GM18870 (cell line): ENCODE data around the gene LINC01488.

Experiments used
- ATAC-seq: cut with Tn5 transposase; IDR thresholded peaks from one replicate; pipeline ENCODE4 v1.9.1; 2021; ENCODE audit warnings: moderate library complexity; ENCODE audit not compliant: unreplicated experiment

Gene LINC01488

GRCh38 chr11:69504127-69504526 lies 22.7 kb downstream of the LINC01488 start:
- no peak for ATAC-seq

DNA sequence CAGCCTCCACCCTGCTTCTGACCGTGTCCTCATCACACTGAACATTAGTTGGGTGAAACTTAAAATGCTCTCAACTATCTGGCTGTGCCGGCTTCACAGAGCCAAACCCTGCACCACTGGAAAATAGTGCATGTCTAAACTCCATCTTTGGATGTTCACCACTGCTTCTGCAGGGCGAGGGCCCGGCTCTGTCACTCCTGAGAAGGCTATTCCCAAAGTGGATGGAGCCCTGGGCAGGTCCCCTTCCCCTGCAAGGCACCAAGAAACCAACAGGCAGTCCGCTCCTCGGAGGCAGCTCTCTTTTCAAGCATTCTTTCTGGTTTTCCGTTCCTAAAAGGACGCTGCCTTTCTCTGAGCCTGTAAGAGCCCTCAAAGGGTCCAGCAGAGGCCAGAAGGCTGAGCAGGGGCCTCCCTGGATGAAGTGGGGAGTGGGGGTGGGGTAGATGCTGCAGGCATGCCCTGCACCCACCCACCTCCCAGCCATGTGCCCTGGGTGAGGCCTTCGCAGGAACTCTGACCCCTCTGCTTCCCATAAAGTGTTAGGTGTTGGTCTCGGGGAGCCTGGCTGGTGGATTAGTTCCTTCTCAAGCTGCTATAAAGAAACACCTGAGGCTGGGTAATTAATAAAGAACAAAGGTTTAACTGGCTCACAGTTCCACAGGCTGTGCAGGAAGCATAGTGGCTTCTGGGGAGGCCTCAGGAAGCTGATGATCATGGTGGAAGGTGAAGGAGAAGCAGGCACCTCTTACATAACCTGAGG lies 23.3 kb downstream of the LINC01488 start:
- no peak for ATAC-seq

GRCh38 chr11:69508974-69509373 lies 27.5 kb downstream of the LINC01488 start:
- no peak for ATAC-seq

- ATAC-seq: no peak
Measured at GRCh38 chr11:69509381-69509780, 27.9 kb downstream of the LINC01488 start.

DNA sequence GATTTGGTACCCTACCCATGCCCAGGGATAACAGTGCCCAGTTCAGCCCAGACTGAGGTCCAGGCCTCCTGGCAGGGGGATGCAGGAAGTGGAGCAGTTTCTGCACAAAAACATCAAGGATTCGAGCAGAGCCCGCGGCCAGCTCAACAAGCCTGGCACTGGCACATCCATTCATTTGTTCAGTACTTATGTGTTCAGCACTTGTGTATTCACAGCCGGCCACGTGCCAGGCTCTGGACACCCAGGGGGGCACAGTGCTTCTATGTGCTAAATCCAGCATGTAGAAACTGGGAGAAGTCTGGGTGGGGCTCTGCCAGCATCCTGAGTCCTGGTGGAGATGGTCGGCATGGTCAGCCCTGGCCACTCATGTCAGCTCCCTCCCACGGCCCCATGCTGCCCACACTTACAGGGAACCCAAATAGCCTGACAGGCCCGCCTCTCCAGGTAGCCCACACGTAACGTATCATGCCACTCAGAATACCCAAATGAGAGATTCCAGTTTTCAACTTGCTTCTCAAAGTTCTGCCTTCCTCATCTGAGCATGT lies 28.5 kb downstream of the LINC01488 start:
- ATAC-seq: no peak

GRCh38 chr11:69510471-69511357 lies 29.3 kb downstream of the LINC01488 start:
- ATAC-seq: no peak

- ATAC-seq: no peak
Measured at GRCh38 chr11:69511358-69512055, 30.0 kb downstream of the LINC01488 start.

DNA sequence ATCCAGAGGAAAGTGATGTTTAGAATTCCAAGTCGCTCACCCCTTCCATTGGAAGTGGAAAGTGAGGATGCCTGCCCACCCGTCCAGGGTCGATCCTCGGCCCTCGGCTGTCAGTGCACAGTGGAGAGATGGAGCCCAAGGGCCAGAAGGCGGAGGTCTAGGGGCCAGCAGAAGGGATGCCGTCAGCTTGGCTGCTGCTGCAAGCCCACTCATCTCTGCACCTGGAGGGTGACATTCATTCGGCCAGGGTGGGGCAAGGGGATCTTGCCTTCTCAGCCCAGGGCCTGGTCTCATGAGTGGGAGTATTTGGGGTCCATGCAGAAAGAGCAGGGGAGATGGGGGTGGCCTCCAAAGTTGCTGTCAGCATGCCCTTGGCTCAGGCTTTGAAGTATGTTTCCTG lies 30.7 kb downstream of the LINC01488 start:
- no peak for ATAC-seq

GRCh38 chr11:69512790-69513189 lies 31.3 kb downstream of the LINC01488 start:
- ATAC-seq: no peak

GRCh38 chr11:69513196-69513595 lies 31.7 kb downstream of the LINC01488 start:
- ATAC-seq: no peak

- no peak for ATAC-seq
Measured at GRCh38 chr11:69513663-69514224, 32.3 kb downstream of the LINC01488 start.

DNA sequence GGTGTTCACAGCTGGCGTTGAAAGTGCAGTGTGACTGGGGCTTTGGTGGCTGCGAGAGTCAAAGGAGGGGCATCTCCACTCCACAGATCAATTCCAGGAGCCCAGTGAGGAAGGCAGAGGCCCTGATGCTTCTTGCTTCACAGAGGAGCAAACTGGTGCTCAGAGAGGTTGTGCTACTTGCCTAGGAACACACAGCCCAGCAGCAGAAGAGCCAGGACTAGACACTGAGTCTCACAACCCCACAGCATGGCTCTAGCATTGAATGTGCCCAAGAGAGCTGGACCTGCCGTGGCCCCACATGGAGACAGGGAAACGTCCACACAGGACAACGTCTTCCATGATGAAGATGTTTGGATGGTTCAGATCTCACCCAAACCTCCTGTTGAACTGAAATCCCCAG lies 33.3 kb downstream of the LINC01488 start:
- no peak for ATAC-seq

DNA sequence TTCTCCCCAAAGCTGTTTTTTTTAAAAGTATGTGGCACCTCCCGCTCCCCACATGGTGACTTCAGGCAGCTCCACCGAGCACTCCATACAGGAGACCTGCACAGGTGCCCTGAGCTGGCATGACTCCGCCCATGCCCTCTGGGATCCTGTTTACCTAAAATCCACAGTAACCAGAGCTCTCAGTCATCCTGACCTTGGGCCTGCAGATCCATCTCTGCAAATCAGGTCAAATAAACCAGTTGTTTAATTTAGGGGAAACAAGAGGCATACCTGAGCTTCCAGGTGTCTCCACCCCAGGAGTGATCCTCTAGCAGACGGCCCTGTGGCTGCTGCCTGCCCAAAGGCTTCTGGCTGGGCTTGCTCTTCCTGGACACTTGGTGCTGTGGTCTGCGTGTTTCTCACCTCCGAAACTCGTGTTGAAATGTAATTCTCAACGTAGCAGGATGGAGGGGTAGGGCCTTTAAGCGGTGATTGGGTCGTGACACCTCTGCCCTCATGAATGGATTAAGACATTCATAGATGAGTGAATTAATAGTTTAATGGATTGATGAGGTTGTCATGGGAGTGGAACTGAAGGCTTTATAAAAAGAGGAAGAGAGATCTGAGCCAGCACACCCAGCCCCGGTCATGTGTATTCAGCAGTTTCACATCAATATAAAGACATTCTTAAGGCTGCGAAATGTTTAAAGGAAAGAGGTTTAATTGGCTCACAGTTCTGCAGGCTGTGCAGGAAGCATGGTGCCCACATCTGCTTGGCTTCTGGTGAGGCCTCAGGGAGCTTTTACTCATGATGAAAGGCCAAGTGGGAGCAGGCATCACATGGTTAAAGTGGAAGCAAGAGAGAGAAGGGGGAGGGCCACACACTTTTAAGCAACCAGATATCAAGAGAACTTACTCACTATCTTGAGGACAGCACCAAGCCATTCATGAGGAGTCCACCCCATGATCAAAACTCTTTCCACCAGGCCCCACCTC lies 34.1 kb downstream of the LINC01488 start:
- no peak for ATAC-seq

- no peak for ATAC-seq
Measured at GRCh38 chr11:69516526-69516925, 35.1 kb downstream of the LINC01488 start.

- no peak for ATAC-seq
Measured at GRCh38 chr11:69518081-69518950, 36.9 kb downstream of the LINC01488 start.

- ATAC-seq: no peak
Measured at GRCh38 chr11:69520186-69520916, 38.9 kb downstream of the LINC01488 start.

DNA sequence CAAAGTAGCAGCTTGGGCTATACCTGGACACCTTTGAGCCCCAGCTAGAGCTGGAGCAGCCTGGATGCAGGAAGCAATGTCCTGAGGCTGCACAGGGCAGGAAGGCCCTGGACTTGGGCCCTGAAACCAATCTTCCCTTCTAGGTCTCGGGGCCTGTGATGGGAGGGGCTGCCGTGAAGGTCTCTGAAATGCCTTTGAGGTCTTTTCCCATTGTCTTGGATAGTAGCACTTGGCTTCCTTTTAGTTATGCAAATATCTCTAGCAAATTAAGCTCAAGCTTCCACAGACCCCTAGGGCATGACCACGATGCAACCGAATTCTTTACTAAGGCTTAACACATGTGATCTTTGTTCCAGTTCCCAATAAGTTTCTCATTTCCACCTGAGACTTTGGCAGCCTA lies 40.0 kb downstream of the LINC01488 start:
- ATAC-seq: no peak

DNA sequence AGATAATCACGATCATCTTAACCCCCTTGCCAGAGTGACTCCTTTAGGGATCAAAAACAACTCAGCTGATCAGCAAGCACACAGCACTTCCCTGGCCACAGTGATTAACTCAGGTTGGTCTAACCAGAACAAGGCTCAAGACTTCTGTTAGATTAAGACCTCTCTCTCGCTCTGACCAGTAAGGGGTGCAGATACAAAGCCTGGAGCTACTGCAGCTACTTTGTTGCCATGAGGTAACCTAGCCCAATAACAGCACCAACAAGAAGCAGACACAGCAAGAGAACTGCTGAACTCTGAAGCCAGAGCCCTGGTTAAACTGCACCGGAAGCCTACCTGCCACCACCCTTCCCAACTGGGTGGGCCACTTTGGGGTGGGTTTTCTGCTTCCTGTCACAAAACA lies 42.0 kb downstream of the LINC01488 start:
- no peak for ATAC-seq
